Measurements from ENCODE around the gene USP44. TPM values are rescaled to one million over a fixed set of nuclear protein-coding genes. Genes with fewer than 3 reads are reported as not detected.

The USP44 gene
- total RNA-seq, 2 donors from 2014 or later: 0.54 to 2.5 TPM

GRCh38 chr12:95538006-95538405 is 13.3 kb downstream of the USP44 start:
- H3K9me3 ChIP-seq: no peaks in the 10 kb centered on the region
- TF ChIP-seq CTCF (IDR thresholded peaks at IDR 0.05): no peak
- no peaks in the 10 kb centered on the region for H3K27me3 ChIP-seq (replicated peaks; ENCODE audit: insufficient read depth)
- H3K36me3 ChIP-seq: no peaks in the 10 kb centered on the region
- H3K27ac ChIP-seq: no peak overlapping the region
- peaks cover 0 to 15% of the 10 kb centered on the region in 2 donors for H3K4me1 ChIP-seq (ENCODE audit: control insufficient read depth in 1 of 2, low read depth in 2 of 2)
- ATAC-seq (ENCODE audit: insufficient number of reproducible peaks, low FRiP score, low read depth): no peak
- no peak overlapping the region for H3K4me3 ChIP-seq
- DNase-seq (ENCODE audit: low spot score): no peak

- no peak for DNase-seq (ENCODE audit: low spot score)
- Histone ChIP-seq H3K4me1 (ENCODE audit: control insufficient read depth in 1 of 2, low read depth in 2 of 2) (peaks cover 0 to 15% of the 10 kb centered on the region in 2 donors), H3K36me3 (no peaks in the 10 kb centered on the region), H3K27ac (no peak overlapping the region), H3K9me3 (no peaks in the 10 kb centered on the region), H3K4me3 (no peak overlapping the region), H3K27me3 (replicated peaks; ENCODE audit: insufficient read depth) (no peaks in the 10 kb centered on the region)
- ATAC-seq (ENCODE audit: insufficient number of reproducible peaks, low FRiP score, low read depth): no peak
- no peak for TF ChIP-seq CTCF (IDR thresholded peaks at IDR 0.05)
These were observed 17.3 kb downstream of the USP44 start for GRCh38 chr12:95533985-95534384.

GRCh38 chr12:95532851-95533250 is 18.4 kb downstream of the USP44 start:
- no peaks in the 10 kb centered on the region for H3K9me3 ChIP-seq
- DNase-seq (ENCODE audit: low spot score) (no peak), ATAC-seq (ENCODE audit: insufficient number of reproducible peaks, low FRiP score, low read depth) (no peak)
- H3K36me3 ChIP-seq: no peaks in the 10 kb centered on the region
- H3K27me3 ChIP-seq (replicated peaks; ENCODE audit: insufficient read depth): no peaks in the 10 kb centered on the region
- H3K4me1 ChIP-seq (ENCODE audit: control insufficient read depth in 1 of 2, low read depth in 2 of 2): peaks cover 0 to 15% of the 10 kb centered on the region in 2 donors
- no peak overlapping the region for H3K4me3 ChIP-seq
- TF ChIP-seq CTCF (IDR thresholded peaks at IDR 0.05): no peak
- H3K27ac ChIP-seq: no peak overlapping the region

GRCh38 chr12:95529693-95530225 is 21.5 kb downstream of the USP44 start:
- Histone ChIP-seq H3K36me3 (no peaks in the 10 kb centered on the region), H3K4me1 (ENCODE audit: control insufficient read depth in 1 of 2, low read depth in 2 of 2) (peaks cover 0 to 15% of the 10 kb centered on the region in 2 donors), H3K27me3 (replicated peaks; ENCODE audit: insufficient read depth) (no peaks in the 10 kb centered on the region), H3K4me3 (no peak overlapping the region), H3K9me3 (no peaks in the 10 kb centered on the region), H3K27ac (no peak overlapping the region)
- ATAC-seq (ENCODE audit: insufficient number of reproducible peaks, low FRiP score, low read depth): no peak
- DNase-seq (ENCODE audit: low spot score): no peak
- TF ChIP-seq CTCF (IDR thresholded peaks at IDR 0.05): no peak

- H3K9me3 ChIP-seq: no peaks in the 10 kb centered on the region
- TF ChIP-seq CTCF (IDR thresholded peaks at IDR 0.05): no peak
- no peak overlapping the region for H3K4me3 ChIP-seq
- no peak overlapping the region for H3K27ac ChIP-seq
- DNase-seq (ENCODE audit: low spot score) (no peak), ATAC-seq (ENCODE audit: insufficient number of reproducible peaks, low FRiP score, low read depth) (no peak)
- no peaks in the 10 kb centered on the region for H3K36me3 ChIP-seq
- H3K4me1 ChIP-seq (ENCODE audit: control insufficient read depth in 1 of 2, low read depth in 2 of 2): peaks cover 0 to 5% of the 10 kb centered on the region in 2 donors
- no peaks in the 10 kb centered on the region for H3K27me3 ChIP-seq (replicated peaks; ENCODE audit: insufficient read depth)
These were observed 22.8 kb downstream of the USP44 start for GRCh38 chr12:95528431-95528830.

Measured in thoracic aorta (tissue), 2 donors.